ENCODE results near the gene NADK2. TPM values are rescaled to one million over a fixed set of nuclear protein-coding genes. Genes with fewer than 3 reads are reported as not detected.

The NADK2 gene
- total RNA-seq, 4 donors from 2014 or later = 44.6 to 74.8 (median 59.5) TPM

GRCh38 chr5:36151434-36152323 lies 90.0 kb downstream of the NADK2 start, which contains the start of the genes LMBRD2 and SKP2:
TSS of gene LMBRD2 (minus strand) at chr5:36151887. CDS start at chr5:36143349, 8,538 bp downstream.
TSS of gene SKP2 (plus strand) at chr5:36152111. CDS start at chr5:36152263, 152 bp downstream.
- no peaks in the 10 kb centered on the region for H3K9me3 ChIP-seq
- peak within 1 kb of the TSS; percentile 78 to 95 (median 90) for H3K4me3 ChIP-seq
- 0% methylated on average over 29 of the region's 81 CpGs for WGBS
- intact Hi-C loops (cut with DNase I) = no loop called here
- H3K36me3 ChIP-seq = peaks cover 0 to 33% (median 15%) of the 10 kb centered on the region in 4 donors
- H3K27me3 ChIP-seq = no peaks in the 10 kb centered on the region
- H3K27ac ChIP-seq (replicated peaks in 1 of 4) = peak within 1 kb of the TSS; percentile 78 to 90 (median 88)
- peak; percentile 98 for DNase-seq (ENCODE audit: extremely low spot score)
- peak in 1 of 3 experiments; percentile 13 for TF ChIP-seq CTCF (IDR thresholded peaks at IDR 0.05)
- TF ChIP-seq EP300 (IDR thresholded peaks at IDR 0.05) = no peak
- peak; percentile 81 to 97 for TF ChIP-seq POLR2AphosphoS5 (IDR thresholded peaks at IDR 0.05)
- TF ChIP-seq POLR2A (IDR thresholded peaks at IDR 0.05; ENCODE audit: low read depth) = no peak
- H3K4me1 ChIP-seq = peaks cover 40 to 50% (median 43%) of the 10 kb centered on the region in 4 donors

- no peaks in the 10 kb centered on the region for H3K27me3 ChIP-seq
- WGBS = 3% methylated on average over 23 of the region's 23 CpGs
- TF ChIP-seq CTCF (IDR thresholded peaks at IDR 0.05) (no peak), EP300 (IDR thresholded peaks at IDR 0.05) (no peak), POLR2A (IDR thresholded peaks at IDR 0.05; ENCODE audit: low read depth) (no peak)
- H3K4me3 ChIP-seq = peak overlapping the region; percentile 78 to 95 (median 90)
- H3K4me1 ChIP-seq = peaks cover 34 to 41% (median 38%) of the 10 kb centered on the region in 4 donors
- intact Hi-C loops (cut with DNase I) = no loop called here
- peak overlapping the region; percentile 78 to 90 (median 88) for H3K27ac ChIP-seq (replicated peaks in 1 of 4)
- peaks cover 0 to 25% (median 11%) of the 10 kb centered on the region in 4 donors for H3K36me3 ChIP-seq
- H3K9me3 ChIP-seq = no peaks in the 10 kb centered on the region
- no peak for DNase-seq (ENCODE audit: extremely low spot score)
Observed at GRCh38 chr5:36150676-36151433, 90.9 kb downstream of the NADK2 start.

- intact Hi-C loops (cut with DNase I) = no loop called here
- Histone ChIP-seq H3K27ac (replicated peaks in 1 of 4) (no peak overlapping the region), H3K4me1 (peaks cover 16 to 26% (median 23%) of the 10 kb centered on the region in 4 donors), H3K27me3 (no peaks in the 10 kb centered on the region), H3K4me3 (no peak overlapping the region), H3K36me3 (peaks cover 0 to 3% (median under 1%) of the 10 kb centered on the region in 4 donors), H3K9me3 (no peaks in the 10 kb centered on the region)
- TF ChIP-seq CTCF (IDR thresholded peaks at IDR 0.05) (no peak), POLR2AphosphoS5 (IDR thresholded peaks at IDR 0.05) (no peak), EP300 (IDR thresholded peaks at IDR 0.05) (no peak), POLR2A (IDR thresholded peaks at IDR 0.05; ENCODE audit: low read depth) (no peak)
- 95% methylated on average over 2 of the region's 2 CpGs for WGBS
- DNase-seq (ENCODE audit: extremely low spot score) = no peak
Observed at GRCh38 chr5:36147681-36148080, 94.0 kb downstream of the NADK2 start.

- no peak overlapping the region for H3K27ac ChIP-seq (replicated peaks in 1 of 4)
- no peaks in the 10 kb centered on the region for H3K27me3 ChIP-seq
- H3K36me3 ChIP-seq = peaks cover 0 to 16% (median 5%) of the 10 kb centered on the region in 4 donors
- no peaks in the 10 kb centered on the region for H3K9me3 ChIP-seq
- no peak for TF ChIP-seq POLR2A (IDR thresholded peaks at IDR 0.05; ENCODE audit: low read depth)
- TF ChIP-seq CTCF (IDR thresholded peaks at IDR 0.05) = no peak
- no peak for TF ChIP-seq POLR2AphosphoS5 (IDR thresholded peaks at IDR 0.05)
- no peak for TF ChIP-seq EP300 (IDR thresholded peaks at IDR 0.05)
- no peak overlapping the region for H3K4me3 ChIP-seq
- 70% methylated on average over 3 of the region's 3 CpGs for WGBS
- intact Hi-C loops (cut with DNase I) = no loop called here
- H3K4me1 ChIP-seq = peaks cover 14 to 23% (median 19%) of the 10 kb centered on the region in 4 donors
- DNase-seq (ENCODE audit: extremely low spot score) = no peak
Observed at GRCh38 chr5:36146390-36146789, 95.3 kb downstream of the NADK2 start.
